ENCODE results near the gene CSK.

The CSK gene

DNA sequence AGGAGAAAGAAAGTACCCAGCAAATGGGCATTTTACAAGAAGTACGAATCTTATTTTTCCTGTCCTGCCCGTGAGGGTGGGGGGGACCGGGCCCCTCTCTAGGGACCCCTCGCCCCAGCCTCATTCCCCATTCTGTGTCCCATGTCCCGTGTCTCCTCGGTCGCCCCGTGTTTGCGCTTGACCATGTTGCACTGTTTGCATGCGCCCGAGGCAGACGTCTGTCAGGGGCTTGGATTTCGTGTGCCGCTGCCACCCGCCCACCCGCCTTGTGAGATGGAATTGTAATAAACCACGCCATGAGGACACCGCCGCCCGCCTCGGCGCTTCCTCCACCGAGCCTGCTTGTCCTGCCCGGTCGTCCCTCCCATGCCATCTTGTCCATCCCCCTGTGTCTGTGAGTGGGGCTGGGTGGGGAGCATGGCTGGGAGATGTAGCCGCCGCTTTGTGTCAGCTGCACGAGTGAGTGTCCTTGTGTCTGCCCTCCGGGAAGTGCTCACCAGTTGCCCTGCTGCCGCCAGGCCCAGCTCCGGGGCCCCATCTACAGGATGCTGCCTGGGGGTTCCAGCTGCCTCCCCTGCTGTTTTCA, 21.1 kb downstream of the CSK start:
- DNase-seq: no peak

DNA sequence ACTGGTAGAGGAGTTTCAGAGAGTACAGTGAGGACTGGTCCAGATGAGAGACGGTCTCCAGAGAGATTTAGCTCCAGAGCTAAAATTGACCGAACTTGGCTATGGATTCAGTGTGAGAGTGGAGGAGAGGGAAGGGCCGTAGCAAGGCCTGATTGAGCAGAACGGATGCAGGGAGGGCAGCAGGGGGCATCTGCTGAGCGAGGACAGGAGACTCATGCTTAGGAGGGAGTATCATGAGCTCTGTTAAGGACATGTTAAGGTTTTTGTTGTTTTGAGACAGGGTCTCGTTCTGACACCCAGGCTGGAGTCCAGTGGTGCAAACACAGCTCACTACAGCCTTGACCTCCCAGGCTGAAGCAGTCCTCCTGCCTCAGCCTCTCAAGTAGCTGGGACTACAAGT, 23.1 kb downstream of the CSK start:
- no peak for DNase-seq

DNA sequence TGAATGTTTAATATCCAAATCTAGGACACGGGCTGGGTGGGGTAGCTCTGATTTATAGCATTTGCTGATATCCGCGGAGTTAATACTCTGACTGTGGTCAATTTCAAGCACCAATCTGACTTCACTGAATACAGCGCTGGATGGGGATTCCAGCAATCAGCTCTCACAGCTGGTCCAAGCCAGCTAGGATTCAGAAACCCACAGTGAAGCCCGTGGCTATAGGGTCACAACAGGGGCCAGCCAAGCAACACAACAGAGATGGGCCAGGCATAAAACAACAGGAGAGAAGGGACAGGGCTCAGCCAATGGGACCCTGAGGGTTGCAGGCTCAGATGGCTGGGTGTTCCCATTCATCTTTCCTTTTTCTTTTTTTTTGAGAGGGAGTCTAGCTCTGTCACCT, 25.4 kb downstream of the CSK start:
- no peak for DNase-seq

DNA sequence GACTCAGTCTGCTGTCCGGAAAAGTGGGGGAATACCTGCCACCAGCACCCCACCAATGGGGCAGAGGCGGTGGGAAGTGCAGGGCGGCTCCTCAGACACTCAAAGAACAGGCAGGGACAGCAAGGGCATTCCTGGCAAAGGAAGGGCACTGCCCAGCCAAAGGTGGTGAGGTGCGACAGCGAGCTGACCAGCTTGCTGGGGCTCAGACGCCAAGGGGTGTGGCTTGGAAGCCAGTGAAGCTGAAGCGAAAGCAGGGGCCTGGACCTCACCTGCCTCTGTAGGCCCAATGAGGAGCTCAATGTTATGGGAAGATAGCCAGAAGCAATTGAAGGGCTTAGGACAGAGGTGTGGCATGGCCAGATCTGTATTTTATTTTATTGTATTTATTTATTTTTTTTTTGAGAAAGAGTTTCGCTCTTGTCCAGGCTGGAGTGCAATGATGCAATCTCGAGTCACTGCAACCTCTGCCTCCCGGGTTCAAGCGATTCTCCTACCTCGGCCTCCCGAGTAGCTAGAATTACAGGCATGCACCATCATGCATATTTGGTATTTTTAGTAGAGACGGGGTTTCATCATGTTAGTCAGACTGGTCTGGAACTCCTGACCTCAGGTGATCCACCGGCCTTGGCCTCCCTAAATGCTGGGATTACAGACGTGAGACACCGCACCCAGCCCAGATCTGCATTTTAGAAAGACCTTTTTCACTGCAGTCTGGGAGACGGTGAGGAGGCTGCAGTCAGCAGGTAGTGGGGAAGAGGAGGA, 26.4 kb downstream of the CSK start:
- DNase-seq: no peak

DNA sequence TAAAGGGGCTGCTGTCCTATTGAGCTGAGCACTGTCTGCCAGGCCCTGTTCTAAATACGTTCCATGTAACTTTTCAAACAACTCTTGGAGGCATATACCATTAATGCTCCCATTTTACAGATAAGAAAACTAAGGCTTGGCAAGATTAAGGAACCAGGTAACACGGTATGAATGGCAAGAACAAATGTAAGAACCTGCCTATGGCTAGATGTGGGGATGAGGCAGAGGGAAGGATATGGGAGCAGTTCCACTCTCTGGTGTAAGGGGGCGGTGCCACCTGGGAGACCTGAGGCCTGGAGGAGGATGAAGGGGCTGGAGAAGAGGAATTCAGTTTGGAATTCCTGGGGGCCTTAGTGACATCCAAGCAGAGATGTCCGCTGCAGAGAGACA, 27.0 kb downstream of the CSK start:
- DNase-seq: no peak

DNA sequence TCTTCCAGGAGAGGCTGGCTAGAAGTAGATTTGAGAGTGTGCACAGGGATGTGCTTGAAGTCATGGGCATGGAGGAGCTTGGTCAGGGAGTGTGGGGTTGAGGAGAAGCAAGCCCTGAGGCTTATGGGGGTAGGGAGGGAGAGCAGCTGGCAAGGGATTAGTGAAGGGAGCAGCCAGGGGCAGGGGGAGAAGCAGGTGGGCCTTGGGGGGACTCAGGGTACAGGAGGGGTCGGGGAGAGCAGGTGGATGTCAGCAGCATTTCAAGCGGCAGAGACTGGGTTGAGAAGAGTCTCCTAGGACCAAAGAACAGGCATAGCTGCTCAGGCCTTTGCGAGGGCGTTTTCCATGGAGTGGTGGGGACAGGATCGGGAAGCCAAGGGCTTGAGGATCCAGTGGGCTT, 27.4 kb downstream of the CSK start:
- no peak for DNase-seq

DNA sequence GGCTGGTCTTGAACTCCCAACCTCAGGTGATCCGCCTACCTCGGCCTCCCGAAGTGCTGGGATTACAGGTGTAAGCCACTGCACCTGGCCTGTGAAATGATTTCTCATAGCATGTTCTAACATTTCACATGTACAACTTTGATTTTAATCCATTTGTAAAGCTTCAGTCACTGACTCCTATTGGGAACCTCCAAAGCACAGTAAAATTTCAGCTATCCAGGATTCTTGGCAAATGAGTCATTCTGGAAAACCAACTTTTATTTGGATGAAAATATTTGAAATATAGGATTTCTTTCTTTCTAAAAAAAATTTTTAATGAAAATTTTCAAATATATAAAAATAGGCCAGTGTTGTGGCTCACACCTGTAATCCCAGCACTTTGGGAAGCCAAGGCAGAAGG, 28.1 kb downstream of the CSK start:
- DNase-seq: no peak

DNA sequence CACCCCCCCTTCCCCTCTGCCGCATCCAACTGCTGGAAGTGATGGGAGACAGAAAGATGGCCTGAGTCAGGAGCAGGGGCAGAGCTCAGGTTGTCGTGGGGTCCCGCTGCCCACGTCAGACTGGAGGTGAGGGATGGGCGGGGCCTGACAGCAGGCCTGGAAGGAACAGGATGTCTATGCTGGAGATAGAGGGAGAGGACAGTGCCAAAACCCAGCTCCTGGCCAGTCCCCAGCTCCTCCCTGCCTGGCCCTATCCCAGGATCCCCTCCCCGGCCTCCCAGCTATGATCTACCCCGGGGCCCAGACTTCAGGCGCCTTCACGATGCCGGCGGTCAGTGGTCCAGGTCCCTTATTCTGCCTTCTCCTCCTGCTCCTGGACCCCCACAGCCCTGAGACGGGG, 30.7 kb downstream of the CSK start, which contains the start of gene LMAN1L:
Gene LMAN1L, plus strand, starts transcription at position 303 of the 400 bp plus-strand sequence. Its CDS starts 20 bp downstream, at position 323.
- DNase-seq: no peak

DNA sequence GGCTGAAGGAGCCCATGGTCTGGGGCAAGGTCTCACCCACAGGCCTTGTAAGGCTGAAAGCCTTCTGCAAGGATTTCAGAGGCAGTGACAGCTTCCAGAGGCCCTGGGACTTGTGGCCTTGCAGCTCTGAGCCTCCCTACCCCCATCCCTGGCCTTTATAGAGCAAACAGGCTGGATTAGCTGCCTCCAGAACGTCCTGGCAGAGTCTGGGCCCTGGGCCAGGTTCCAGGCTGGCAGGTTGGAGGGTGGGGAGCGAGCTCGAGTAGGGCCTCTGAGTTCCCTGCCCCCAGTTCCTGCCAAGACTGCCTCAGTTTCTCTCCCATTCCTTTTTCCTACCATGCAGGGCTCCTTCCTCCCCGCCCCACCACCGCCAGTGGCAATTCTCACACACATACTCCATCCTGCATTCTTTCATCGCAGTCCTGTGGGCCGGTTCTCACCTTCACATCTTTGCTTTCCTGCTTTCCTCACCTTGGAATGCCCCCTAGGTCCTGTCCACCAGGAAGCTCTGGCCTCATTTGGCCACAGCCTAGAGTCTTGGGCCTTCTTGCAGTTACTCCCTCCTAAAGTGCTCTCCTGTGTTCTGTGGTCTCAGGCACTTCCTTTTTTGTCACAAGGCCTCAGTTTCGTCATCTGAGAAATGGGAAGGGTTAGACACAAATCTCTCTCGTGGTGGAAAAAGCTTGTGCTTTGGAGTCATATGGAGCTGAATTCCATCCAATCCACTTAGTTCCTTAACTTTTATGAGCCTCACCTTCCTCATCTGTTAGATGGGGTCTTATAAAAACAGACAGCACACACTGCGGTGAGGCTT, 33.4 kb downstream of the CSK start:
- no peak for DNase-seq

DNA sequence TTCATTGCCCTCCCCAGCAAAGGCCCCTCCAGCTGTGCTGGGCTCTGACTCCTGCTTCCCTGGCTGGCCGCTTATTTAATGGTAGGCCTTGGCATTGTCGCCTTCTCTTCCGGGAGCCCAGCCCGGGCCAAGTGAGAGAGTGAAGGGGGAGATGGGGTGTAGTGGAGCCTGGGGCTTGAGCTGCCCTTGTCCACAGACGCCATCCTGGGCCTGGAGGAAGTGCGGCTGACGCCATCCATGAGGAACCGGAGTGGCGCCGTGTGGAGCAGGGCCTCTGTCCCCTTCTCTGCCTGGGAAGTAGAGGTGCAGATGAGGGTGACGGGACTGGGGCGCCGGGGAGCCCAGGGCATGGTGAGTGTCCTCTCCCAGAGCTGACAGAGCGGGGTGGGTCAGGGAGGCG, 34.1 kb downstream of the CSK start:
- DNase-seq: no peak

DNA sequence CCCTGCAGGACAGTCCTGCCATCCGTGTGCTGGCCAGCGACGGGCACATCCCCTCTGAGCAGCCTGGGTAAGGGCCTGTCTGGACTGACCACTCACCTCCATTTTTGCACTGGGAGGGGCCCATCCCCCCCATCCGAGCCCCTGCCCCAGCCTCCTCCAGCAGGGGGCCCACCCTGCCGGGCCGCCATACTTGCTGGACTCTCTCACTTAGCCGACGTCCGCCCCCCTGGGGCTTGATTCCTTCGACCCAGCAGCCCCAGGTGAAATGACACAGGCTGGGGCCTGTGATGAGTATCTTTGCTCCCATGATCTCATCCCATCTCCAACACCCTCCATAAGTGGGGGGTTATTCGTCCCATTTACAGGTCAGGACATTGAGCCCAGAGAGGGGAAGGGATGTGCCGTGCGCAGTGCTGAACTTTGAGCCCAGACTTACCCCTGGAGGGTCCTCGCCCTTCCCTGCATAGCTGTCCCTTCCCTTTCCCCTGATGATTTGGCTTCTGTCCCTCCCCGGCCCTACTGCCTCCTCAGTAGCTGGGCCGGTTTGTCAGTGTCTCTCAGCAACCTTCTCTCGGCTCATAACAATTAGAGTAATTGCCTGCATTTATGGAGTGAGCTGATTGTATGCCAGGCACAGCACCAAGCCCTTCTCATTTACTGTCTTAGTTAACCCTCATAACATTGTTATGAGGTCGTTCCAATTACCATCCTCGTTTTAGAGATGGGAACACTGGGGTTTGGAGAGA, 34.9 kb downstream of the CSK start:
- DNase-seq: no peak

DNA sequence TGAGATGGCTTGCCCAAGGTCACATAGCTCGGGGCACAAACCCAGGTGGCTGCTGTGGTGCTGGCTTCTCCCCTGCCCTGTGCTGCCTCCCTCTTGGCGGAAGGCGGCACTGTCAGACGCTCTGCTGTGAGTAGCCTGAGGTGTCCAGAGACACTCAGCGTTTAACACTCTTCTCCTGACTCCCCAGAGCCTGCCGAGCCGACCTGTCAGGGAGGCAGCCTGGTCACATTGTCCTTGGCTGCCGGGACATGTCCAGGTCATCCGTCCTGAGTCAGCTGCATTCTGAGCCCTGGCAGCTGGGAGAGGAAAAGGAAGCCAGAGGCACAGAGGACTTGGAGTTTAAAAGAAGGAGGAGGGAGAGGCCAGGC, 35.5 kb downstream of the CSK start:
- no peak for DNase-seq

DNA sequence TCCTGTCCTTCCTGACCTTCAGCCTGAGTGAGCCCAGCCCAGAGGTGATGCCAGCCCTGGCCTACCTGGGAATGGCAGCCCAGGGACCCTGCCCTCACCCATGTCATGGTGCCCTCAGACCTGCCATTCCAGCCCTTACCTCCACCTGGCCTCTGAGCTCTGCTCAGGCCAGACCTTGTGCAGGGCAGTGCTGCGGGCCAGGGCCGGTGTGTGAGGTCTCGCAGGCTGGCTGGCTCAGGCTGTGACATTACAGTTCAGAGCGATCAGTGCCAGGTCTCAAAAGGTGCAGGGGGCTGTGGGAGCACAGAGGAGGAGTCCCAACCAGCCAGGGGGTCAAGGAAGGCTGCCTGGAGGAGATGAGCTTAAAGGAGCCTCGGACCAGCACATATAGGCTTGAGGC, 38.2 kb downstream of the CSK start:
- no peak for DNase-seq

DNA sequence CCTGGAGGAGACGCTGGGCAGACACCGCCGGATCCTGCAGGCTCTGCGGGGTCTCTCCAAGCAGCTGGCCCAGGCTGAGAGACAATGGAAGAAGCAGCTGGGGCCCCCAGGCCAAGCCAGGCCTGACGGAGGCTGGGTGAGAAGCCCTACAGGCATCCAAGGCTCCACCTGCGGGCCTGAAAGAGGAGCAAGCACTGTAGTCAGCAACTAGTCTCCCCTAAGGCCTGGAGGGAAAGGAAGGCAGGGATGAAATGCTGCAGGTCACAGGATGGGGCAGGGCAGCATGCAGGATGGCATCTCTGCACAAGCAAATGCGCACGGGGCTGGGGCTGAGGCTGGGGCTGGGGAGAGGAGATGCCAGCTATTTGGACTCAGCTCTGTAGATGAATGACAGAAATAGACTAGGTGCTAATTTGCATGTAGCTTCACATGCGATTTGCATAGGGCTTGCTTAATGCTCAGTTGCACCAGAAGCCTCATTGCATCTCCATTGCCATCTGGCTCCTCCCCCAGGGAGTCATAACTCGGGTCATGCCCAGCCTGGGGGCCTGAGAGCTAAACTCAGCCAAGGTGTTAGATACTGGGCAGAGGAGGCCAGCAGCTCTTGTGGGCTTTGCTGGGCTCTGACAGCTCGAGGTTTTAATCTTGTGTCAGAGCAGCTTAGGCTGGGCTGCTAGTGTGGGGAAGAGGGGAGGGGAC, 39.4 kb downstream of the CSK start:
- no peak for DNase-seq

DNA sequence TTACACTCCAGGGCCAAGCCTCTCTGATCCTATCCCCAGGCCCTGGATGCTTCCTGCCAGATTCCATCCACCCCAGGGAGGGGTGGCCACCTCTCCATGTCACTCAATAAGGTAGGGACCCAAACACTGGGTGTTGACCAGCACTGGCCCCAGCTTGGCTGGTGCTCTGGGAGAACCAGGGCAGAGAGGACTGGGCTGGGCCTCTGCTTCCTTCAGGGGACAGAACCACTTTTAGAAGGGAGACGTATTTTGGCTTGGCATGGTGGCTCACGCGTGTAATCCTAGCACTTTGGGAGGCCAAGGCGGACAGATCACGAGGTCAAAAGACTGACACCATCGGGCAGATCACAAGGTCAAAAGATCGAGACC, 39.9 kb downstream of the CSK start:
- DNase-seq: no peak

DNA sequence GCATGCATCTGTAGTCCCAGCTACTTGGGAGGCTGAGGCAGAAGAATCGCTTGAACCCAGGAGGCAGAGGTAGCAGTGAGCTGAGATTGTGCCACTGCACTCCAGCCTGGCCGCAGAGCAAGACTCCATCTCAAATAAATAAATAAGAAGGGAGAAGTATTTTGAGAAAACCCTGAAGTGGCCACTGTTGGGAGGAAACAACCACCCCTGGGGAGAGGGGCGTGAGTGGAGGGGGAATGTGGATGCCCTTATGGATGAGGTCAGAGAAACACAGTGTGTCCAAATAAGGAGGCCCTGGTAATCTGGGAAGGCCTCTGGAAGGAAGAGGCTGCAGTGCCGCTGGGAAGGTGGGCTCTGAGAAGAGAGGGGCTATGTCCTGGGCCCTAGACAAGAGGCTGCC, 40.4 kb downstream of the CSK start:
- DNase-seq: no peak

DNA sequence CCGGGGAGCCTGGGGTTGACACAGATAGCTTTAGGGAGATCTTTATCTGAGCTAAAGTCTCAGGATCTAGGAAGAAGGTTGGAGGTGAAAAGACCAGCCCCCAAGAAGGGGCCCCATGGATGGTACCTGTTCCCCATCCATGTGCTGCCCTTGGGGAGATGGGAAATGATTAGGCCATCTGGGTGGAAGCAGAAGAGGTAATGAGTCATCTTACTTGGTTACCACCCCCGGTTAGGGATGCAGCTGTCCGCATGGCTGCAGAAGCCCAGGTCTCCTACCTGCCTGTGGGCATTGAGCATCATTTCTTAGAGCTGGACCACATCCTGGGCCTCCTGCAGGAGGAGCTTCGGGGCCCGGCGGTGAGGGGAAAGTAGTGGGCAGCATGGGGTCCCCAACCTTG, 41.4 kb downstream of the CSK start:
- no peak for DNase-seq

DNA sequence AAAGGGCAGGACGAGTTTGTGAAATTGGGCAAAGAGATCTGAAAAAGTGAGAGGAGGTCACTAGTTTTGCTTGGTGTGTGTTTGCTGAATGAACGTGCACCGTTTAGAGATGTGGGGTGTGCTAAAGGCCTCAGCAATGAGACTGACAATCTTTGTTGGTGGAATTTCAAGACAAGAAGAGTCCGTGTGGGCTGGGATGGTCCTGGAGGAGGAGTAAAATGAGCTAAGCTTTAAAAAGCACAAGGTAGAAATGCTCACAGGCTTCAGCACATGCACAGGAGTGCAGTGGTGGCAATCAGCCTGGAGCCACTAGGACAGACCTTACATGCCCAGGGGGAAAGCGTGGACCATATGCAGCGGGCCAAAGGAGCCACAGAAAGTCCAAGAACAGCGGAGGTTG, 43.1 kb downstream of the CSK start:
- no peak for DNase-seq

DNA sequence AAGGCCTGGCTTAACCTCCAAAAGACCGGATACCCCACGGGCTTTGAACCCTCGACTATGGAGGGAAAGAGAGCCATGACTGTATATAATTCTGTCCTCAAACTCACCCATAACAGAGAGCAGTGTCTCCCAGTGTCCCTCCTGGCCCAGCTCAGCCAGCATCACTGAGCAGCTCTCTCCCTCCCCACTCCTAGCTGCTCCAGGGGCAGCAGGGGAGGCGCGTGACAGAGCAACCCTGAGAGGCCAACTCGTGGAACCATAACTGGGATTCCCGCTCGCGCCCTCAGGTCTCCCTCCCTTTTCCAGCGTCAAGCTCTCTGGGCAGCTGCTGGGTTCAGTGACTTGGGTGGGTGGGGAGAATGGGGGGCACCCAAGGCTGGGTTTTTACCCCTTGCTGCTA, 44.0 kb downstream of the CSK start:
- DNase-seq: no peak

DNA sequence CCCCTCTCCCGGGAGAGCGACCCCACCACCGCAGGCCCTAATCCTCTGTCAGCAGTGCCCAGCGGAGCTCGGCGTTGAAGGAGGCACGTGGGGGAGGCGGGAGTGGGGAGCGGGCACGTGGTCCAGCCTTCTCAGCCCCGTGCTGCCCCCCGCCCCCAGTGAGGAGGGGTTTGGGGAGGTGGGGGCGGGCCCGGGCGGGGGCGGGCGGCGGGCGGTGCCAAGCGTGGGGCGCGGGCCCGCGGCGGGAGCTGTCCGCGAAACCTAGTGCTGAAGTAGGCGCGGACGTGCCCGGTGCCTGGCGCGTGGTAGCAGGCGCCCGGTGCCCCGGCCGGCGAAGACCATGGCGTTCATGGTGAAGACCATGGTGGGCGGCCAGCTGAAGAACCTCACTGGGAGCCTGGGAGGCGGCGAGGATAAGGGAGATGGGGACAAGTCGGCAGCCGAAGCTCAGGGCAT, 44.5 kb downstream of the CSK start, which contains the start of gene CPLX3:
Gene CPLX3, plus strand, starts transcription at position 264 of the 456 bp plus-strand sequence. Its CDS starts 77 bp downstream, at position 341.
- no peak for DNase-seq

DNA sequence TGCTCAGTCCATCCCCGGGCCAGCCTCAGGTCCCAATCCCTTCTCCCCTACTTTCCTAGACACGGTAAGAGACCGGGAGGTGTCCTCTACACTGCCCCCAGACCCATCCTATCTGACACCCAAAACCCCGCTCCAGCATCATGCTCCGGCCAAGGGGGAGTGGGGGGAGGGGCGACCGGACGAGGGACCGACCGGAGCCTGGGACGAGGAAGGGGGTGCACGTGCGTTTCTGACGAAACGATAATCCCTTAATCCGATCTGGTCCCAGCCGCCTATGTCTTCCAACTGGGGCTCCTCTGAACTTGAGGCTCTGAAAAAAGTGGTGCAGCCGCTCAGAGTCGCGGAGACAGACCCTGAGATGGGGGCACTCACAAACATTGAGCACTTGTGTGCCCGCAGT, 45.0 kb downstream of the CSK start:
- no peak for DNase-seq

DNA sequence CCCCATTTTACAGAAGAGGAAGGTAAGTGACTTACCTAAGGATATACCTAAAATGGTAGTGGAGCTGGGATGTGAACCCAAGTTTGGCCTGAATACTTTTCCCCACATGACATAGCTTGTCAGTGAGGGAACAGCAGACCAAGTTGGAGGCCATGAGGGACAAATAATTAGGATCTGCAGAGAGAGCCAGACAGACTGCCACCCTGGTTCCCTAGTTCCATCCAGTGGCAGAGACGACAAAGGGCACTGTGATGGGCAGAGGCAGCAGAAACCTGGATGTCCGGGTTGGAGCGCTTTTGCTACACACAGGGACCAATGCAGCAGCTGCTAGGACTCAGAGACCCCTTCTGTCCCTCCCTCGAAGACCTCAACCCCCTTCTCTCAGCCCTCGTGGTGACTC, 45.7 kb downstream of the CSK start:
- DNase-seq: no peak

DNA sequence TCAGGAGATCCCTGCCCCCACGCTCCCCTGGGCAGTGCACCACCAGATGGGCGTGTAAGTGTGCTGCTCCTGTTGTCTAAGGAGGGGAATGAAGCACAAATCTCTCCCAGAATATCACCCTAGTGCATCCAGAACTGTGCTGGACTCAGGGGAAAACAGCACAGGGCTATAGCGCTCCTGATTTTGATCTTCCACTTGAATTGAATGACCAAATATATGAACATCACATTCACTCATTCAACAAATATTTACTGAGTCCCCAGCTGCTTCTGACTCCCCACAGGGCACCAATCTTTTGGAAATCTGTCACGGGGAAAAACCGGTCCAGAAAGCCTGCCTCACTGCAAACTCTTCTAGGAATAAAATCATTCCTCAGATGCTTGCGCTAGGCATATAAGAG, 47.0 kb downstream of the CSK start:
- DNase-seq: no peak

Measured in GF-D8 (cell line).